ENCODE data around the gene NELFB. TPM values are rescaled to one million over a fixed set of nuclear protein-coding genes. Genes with fewer than 3 reads are reported as not detected.

Gene NELFB
- total RNA-seq, 1 experiment from 2014 or later = 95.0 TPM

DNA sequence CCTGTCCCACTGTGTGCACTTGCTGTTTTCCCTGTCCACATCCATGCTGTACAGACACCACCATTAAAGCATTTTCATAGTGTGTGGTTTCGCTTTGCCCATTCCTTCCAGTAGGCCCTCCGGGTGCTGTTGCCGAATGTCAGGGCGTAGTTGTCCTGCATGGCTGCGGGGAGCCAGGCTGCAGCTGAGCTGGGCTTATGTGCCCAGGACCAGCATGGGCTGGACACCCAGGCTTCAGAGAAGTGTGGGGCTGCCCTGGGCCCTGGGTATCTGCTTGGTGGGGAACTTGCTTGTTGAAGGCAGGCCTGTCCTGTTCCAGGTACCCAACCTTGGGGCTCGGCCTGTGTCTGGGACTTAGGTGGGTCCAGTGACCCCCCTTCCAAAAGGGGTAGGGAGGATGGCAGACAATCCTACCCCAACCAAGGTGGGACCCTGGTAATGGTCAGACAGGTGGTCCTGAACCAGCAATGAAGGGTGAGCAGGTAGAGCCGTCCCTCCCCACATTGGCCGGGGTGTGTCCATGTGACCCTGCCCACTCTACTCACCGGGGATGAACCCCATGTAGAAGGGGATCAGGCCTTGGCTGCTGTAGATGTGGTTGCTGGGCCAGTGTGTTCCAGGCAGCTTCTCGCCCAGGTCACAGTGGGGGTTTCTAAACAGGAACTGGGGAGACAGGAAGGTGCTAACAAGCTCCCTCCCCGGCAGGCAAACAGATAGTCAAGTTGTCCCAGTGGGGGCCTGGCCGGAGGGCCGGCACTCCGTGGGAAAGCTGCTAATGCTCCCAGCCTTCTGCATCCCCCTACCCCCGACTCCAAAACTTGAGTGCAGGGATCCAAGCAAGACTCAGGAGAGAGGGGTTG lies 11.3 kb upstream of the NELFB start (continued):
- TF ChIP-seq AR (CRISPR knock-in tag; IDR thresholded peaks at IDR 0.05) (no peak), OVOL2 (CRISPR knock-in tag; IDR thresholded peaks at IDR 0.05; ENCODE audit: borderline replicate concordance) (no peak), GABPB1 (CRISPR knock-in tag; IDR thresholded peaks at IDR 0.05) (no peak), RORB (CRISPR knock-in tag; IDR thresholded peaks at IDR 0.05) (no peak), ZNF671 (CRISPR knock-in tag; IDR thresholded peaks at IDR 0.05) (peak; percentile 17; the same call in 1 of the 2 replicates), EMX1 (CRISPR knock-in tag; IDR thresholded peaks at IDR 0.05) (peak; percentile 86), PRRX2 (CRISPR knock-in tag; IDR thresholded peaks at IDR 0.05) (no peak), ZNF317 (CRISPR knock-in tag; IDR thresholded peaks at IDR 0.05; ENCODE audit: borderline replicate concordance, low read depth) (no peak), ARID4B (CRISPR knock-in tag; IDR thresholded peaks at IDR 0.05; ENCODE audit: borderline replicate concordance) (no peak), FOXJ3 (CRISPR knock-in tag; IDR thresholded peaks at IDR 0.05; ENCODE audit: borderline replicate concordance) (no peak), ZNF425 (CRISPR knock-in tag; conservative IDR thresholded peaks at IDR 0.05) (no peak), NFATC4 (CRISPR knock-in tag; IDR thresholded peaks at IDR 0.05) (0 out of 2 replicates have a peak, but pooled peaks have one; percentile 53), SMAD4 (CRISPR knock-in tag; IDR thresholded peaks at IDR 0.05) (no peak), FOXK1 (CRISPR knock-in tag; IDR thresholded peaks at IDR 0.05) (no peak), HMGXB4 (CRISPR knock-in tag; IDR thresholded peaks at IDR 0.05) (no peak), ZNF121 (CRISPR knock-in tag; IDR thresholded peaks at IDR 0.05) (0 out of 2 replicates have a peak, but pooled peaks have one; percentile 4), NFE2L1 (CRISPR knock-in tag; IDR thresholded peaks at IDR 0.05) (0 out of 2 replicates have a peak, but pooled peaks have one; percentile 37)
- TF ChIP-seq, protein P1, sequence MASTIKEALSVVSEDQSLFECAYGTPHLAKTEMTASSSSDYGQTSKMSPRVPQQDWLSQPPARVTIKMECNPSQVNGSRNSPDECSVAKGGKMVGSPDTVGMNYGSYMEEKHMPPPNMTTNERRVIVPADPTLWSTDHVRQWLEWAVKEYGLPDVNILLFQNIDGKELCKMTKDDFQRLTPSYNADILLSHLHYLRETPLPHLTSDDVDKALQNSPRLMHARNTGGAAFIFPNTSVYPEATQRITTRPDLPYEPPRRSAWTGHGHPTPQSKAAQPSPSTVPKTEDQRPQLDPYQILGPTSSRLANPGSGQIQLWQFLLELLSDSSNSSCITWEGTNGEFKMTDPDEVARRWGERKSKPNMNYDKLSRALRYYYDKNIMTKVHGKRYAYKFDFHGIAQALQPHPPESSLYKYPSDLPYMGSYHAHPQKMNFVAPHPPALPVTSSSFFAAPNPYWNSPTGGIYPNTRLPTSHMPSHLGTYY (CRISPR knock-in tag; IDR thresholded peaks at IDR 0.05) = 0 out of 2 replicates have a peak, but pooled peaks have one; percentile 53
- TF ChIP-seq, protein P2, sequence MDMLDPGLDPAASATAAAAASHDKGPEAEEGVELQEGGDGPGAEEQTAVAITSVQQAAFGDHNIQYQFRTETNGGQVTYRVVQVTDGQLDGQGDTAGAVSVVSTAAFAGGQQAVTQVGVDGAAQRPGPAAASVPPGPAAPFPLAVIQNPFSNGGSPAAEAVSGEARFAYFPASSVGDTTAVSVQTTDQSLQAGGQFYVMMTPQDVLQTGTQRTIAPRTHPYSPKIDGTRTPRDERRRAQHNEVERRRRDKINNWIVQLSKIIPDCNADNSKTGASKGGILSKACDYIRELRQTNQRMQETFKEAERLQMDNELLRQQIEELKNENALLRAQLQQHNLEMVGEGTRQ (CRISPR knock-in tag; IDR thresholded peaks at IDR 0.05) = peak; percentile 64
- TF ChIP-seq, protein P3, sequence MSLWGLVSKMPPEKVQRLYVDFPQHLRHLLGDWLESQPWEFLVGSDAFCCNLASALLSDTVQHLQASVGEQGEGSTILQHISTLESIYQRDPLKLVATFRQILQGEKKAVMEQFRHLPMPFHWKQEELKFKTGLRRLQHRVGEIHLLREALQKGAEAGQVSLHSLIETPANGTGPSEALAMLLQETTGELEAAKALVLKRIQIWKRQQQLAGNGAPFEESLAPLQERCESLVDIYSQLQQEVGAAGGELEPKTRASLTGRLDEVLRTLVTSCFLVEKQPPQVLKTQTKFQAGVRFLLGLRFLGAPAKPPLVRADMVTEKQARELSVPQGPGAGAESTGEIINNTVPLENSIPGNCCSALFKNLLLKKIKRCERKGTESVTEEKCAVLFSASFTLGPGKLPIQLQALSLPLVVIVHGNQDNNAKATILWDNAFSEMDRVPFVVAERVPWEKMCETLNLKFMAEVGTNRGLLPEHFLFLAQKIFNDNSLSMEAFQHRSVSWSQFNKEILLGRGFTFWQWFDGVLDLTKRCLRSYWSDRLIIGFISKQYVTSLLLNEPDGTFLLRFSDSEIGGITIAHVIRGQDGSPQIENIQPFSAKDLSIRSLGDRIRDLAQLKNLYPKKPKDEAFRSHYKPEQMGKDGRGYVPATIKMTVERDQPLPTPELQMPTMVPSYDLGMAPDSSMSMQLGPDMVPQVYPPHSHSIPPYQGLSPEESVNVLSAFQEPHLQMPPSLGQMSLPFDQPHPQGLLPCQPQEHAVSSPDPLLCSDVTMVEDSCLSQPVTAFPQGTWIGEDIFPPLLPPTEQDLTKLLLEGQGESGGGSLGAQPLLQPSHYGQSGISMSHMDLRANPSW (CRISPR knock-in tag; conservative IDR thresholded peaks at IDR 0.05; ENCODE audit: low read depth) = no peak

Data from WTC11 (cell line).